HG03045 (cell line): Measurements from ENCODE around the gene IDH3A.

Experiments
- ATAC-seq: cut with Tn5 transposase; IDR thresholded peaks from one replicate; pipeline ENCODE4 v1.9.1; 2021; ENCODE audit warnings: mild to moderate bottlenecking, moderate library complexity; ENCODE audit not compliant: unreplicated experiment

Gene IDH3A

GRCh38 chr15:78201281-78202190 is 52.4 kb downstream of the IDH3A start:
- ATAC-seq = no peak

DNA sequence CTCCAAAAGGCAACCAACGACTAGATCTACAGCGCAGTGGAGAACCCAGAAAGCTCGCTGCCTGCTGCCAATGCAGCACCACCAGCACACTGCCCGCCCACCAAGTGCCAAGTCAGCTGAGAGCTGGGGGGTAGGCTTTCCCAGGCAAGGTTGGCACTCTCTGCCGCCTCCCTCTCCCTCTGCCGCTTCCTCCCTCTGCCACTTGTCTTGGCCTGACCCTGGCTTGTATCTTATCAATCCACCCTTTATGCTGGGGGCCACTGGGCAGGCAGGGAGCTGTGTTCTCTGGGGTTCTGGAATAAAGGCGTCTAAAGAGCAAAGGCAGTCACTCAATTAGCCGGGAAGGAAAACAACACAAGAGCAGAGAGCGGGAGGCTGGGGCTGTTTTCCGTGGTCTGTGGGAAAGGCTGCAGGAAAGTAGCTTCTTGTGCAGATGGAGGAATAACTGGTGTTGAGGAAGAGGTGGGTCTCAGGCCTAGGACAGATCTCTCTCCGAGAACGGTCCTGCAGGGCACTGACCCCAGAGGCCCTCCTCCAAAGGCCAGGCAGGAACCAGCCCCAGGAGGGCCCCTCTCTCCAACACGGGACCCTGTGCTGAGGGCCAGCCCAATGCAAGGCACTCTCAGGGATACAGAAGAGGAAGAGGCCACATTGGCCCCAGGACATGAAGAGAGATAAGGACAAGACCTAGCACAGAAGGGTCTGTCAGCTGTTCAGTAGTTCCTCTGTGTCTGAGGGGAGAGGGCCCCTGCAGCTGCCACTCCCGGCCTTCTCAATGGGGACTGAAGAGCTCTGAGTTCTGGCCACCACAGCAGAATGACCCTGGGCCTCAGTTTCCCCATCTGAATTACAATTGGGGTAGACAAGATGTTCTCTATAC is 54.4 kb downstream of the IDH3A start:
- ATAC-seq = no peak

GRCh38 chr15:78204351-78205309 is 55.5 kb downstream of the IDH3A start:
- ATAC-seq = no peak

DNA sequence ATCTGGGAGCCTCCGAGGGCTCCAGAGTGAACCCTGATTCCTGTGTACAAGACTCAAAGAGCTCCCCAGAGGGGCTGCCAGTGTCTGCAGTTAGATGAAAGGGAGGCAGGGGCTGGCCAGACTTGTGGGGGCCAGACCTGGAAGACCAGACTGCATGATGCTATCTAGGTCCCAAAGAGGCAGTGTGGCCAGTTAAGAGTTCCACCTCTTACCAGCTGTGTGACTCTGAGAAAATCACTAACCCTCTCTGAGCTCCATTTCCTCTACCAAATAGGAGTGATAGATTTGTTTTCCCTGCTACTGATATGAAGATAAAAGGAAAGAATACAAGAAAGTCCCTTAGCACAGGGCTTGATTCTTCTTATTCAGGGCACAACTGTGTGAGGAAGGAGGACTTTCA is 56.2 kb downstream of the IDH3A start:
- ATAC-seq = no peak

DNA sequence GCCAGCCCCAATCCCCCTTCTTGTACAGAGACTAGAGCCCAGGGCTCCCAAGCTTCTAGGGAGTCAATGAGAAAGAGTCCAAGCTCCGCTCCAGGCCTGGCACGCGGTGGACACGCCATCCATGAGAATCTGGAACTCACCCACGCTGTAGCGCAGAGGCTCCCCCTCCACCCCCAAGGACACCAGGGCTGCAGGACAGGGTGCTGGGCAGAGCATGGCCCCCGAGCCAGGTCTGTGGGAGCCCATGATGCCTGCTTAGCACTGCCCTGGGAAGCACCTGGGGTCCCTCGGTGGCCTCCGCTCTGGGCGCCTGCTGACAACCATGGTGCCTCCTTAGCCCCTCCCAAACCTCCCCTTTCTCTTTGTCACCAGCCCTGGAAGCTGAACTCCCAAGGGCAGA is 56.7 kb downstream of the IDH3A start:
- ATAC-seq = no peak

- no peak for ATAC-seq
These were observed 57.4 kb downstream of the IDH3A start for GRCh38 chr15:78206326-78207109.

- ATAC-seq = no peak
These were observed 57.9 kb downstream of the IDH3A start for GRCh38 chr15:78207110-78207458.

DNA sequence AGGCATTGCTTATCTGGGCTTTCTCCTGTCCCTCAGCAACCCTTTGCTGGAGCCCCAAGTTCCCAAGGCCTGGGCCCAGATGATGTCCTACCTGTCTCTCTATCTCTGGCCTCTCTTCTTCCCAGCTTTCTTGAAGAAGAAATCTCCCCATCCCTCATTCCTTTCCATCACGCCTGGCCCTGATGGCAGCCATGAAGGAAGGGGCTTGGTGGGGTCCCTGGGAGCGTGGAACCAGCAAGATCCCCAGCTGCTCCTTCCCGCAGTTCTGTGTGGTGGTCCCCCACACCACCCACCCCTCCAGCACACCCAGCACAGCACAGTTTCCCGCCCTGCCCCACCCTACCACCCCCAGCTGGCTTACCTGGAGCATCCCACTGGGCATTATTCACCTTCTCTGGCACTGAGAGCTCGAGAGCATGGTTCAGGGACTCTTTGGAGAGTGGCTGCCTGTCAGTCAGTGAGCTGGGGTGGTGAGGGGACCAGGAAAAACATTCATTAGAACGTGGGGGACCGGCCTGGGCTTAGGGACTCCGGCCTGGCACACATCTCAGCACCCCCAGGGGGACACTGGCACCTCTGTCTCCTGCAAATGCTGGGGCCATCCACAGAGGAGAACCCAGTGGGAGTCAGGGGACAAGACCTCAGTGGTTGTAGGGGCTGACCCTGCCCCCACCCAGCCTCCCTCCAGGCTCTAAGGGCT is 58.6 kb downstream of the IDH3A start:
- ATAC-seq = no peak

DNA sequence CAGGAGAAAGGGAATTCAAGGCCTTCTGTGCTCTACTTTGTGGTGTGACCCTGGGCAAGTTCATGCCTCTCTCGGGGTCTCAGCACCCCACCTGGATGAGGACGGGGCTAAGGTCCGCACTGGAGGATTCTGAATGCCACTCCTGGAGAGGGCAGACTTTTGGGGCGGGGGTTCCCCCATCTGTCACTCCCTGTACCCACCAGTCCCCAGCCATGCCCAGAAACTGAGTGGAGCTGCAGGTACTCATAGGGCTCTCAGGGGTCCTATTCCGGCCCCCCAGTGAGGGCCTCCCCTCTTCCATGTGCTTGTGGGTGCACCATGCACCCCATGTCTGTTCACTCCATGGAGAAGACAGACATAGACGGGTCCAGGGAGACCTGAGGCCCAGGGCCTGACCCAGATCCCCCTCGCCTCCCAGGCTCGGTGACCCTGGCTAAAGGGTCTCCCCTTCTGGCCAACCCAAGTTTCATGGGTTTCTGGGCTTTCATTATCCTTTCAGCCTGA is 59.2 kb downstream of the IDH3A start:
- no peak for ATAC-seq

- ATAC-seq = no peak
These were observed 59.9 kb downstream of the IDH3A start for GRCh38 chr15:78208887-78209645.

DNA sequence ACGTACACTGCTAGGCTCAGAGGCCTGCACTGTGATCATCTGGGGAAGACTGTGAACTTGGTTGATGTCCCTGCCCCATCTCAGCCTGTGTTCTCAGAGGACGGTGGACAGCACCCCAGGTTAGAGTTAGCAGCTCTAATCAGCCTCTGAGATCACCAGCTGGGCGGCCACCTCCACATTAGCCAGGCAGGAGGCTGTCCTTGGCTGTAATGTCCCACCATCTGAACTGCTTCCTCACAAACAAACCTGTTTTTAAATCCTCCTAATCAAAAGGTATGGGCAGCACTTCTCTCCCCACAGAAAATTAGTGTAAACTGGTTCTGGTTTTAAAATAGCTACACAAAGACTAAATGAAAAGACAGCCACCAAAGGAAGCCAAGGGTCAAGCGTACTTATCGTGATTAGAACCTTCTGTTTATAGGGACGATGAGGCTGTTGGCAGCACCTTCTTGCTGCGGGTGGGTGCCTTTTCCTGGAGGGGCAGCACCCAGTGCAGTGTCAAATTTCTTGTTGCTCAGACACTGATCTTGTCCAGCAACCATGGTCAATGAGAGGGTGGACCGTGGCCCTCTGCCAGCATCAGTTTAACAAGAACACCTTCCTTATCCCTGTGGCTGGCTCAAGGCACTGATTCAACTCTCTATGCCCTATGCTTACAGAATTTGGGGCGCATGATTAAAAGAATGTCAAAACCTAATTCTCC is 60.6 kb downstream of the IDH3A start:
- ATAC-seq = no peak

GRCh38 chr15:78210349-78210717 is 61.2 kb downstream of the IDH3A start:
- no peak for ATAC-seq

GRCh38 chr15:78211189-78211921 is 62.2 kb downstream of the IDH3A start:
- no peak for ATAC-seq

DNA sequence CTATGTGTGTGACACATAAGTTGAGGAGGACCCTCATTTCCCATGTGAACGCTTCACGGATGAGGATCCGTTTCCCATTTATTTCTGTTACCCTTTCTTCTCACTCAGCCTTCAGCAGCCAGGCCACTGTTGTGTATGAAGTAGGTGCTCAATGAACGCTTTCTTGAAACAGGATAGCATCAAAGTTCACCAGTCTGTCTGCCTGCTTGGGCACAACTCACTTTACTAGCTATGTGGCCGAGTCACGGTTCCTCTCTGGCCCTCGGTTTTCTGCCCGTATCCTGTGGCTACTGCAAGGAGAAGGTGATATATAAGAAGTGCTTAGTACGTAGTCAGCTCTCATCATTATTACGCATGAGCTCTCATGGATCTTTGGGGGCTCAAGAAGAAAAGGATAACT is 62.8 kb downstream of the IDH3A start:
- no peak for ATAC-seq

GRCh38 chr15:78212546-78213424 is 63.6 kb downstream of the IDH3A start:
- ATAC-seq = no peak

- no peak for ATAC-seq
These were observed 64.2 kb downstream of the IDH3A start for GRCh38 chr15:78213425-78213750.
